IMR-90 (cell line): ENCODE data around the gene UGT3A1. TPM values are rescaled to one million over a fixed set of nuclear protein-coding genes. Genes with fewer than 3 reads are reported as not detected.

Source experiments
- ATAC-seq: fragments of 200-7000 bp; cut with Tn5 transposase; 2 replicates; pipeline ENCODE4 v1.9.1; 2020; ENCODE audit warnings: low read depth, mild to moderate bottlenecking, moderate library complexity
- BruUV-seq: library from RNA; stranded (reverse); fragments of 400-500 nt; replicated peaks from 2 replicates; lab custom pipeline; 2021; lab: Mats Ljungman, UMichigan
- CTCF ChIA-PET: fragments of 300-600 bp; formaldehyde crosslinking; extraction: SDS; loops from one replicate; lab custom pipeline; 2021; ENCODE audit warnings: antibody characterized with exemption; lab: Yijun Ruan, JAX
- POLR2A ChIA-PET: fragments of 300-600 bp; sonication (Branson Sonifier 250); formaldehyde crosslinking; loops from one replicate; lab custom pipeline; 2022; ENCODE audit warnings: antibody characterized with exemption; ENCODE audit not compliant: unreplicated experiment; lab: Charles Lee
- DNase-seq: peaks from one replicate; pipeline ENCODE4 v3.0.0; 2013
- H2AFZ ChIP-seq: replicated peaks from 2 replicates; pipeline ENCODE3; 2013; ENCODE audit warnings: low read length, mild to moderate bottlenecking; ENCODE audit not compliant: poor library complexity
- H2AK5ac ChIP-seq: 2 replicates; pipeline ENCODE4 v1.6.1; 2013; ENCODE audit warnings: low read depth, low read length, inconsistent platforms
- H2AK9ac ChIP-seq: replicated peaks from 2 replicates; pipeline ENCODE3; 2013; ENCODE audit warnings: mild to moderate bottlenecking, low read depth, low read length, moderate library complexity; ENCODE audit not compliant: poor library complexity
- H2BK120ac ChIP-seq: 2 replicates; pipeline ENCODE4 v1.6.1; 2013; ENCODE audit warnings: low read depth, low read length, inconsistent platforms
- H2BK15ac ChIP-seq: 3 replicates; pipeline ENCODE4 v1.6.1; 2013; ENCODE audit warnings: low read depth, low read length, inconsistent platforms
- H2BK20ac ChIP-seq: 2 replicates; pipeline ENCODE4 v1.6.1; 2013; ENCODE audit warnings: low read depth, mild to moderate bottlenecking, inconsistent platforms, low read length, moderate library complexity
- H2BK5ac ChIP-seq: 2 replicates; pipeline ENCODE4 v1.6.1; 2013; ENCODE audit warnings: mild to moderate bottlenecking, low read depth, low read length, inconsistent platforms; ENCODE audit not compliant: poor library complexity, severe bottlenecking
- H3K14ac ChIP-seq: replicated peaks from 2 replicates; pipeline ENCODE4 v1.6.1; 2013; ENCODE audit warnings: low read depth, low read length, inconsistent platforms
- H3K18ac ChIP-seq: 2 replicates; pipeline ENCODE4 v1.6.1; 2013; ENCODE audit warnings: low read depth, low read length, control low read depth
- H3K23ac ChIP-seq: 2 replicates; pipeline ENCODE4 v1.6.1; 2013; ENCODE audit warnings: low read depth, low read length, inconsistent platforms
- H3K27ac ChIP-seq: 2 replicates; pipeline ENCODE4 v1.5.1; 2013; ENCODE audit warnings: mild to moderate bottlenecking, control low read depth, low read length; ENCODE audit not compliant: insufficient read depth
- H3K27me3 ChIP-seq: 2 replicates; pipeline ENCODE4 v1.6.1; 2013; ENCODE audit warnings: low read length; ENCODE audit not compliant: control insufficient read depth, insufficient read depth
- H3K36me3 ChIP-seq: 2 replicates; pipeline ENCODE4 v1.6.1; 2013; ENCODE audit warnings: low read length, mixed read lengths; ENCODE audit not compliant: control insufficient read depth, insufficient read depth
- H3K4ac ChIP-seq: 2 replicates; pipeline ENCODE4 v1.6.1; 2013; ENCODE audit warnings: low read depth, low read length, inconsistent platforms
- H3K4me1 ChIP-seq: 2 replicates; pipeline ENCODE4 v1.6.1; 2013; ENCODE audit warnings: low read length, mixed read lengths; ENCODE audit not compliant: control insufficient read depth, insufficient read depth
- H3K4me2 ChIP-seq: 2 replicates; pipeline ENCODE4 v1.6.1; 2013; ENCODE audit warnings: low read depth, mild to moderate bottlenecking, control low read depth, low read length, moderate library complexity
- H3K4me3 ChIP-seq: 2 replicates; pipeline ENCODE4 v1.5.1; 2013; ENCODE audit warnings: low read depth, mild to moderate bottlenecking, control low read depth, low read length, moderate library complexity; ENCODE audit not compliant: insufficient read depth
- H3K56ac ChIP-seq: 2 replicates; pipeline ENCODE4 v1.6.1; 2013; ENCODE audit warnings: low read length, inconsistent platforms; ENCODE audit not compliant: insufficient read depth; ENCODE audit errors: extremely low read depth
- H3K79me1 ChIP-seq, 2 experiments: 2 replicates each; pipeline ENCODE4 v1.6.1; 2013; ENCODE audit warnings: low read length in 2 of 2, inconsistent platforms in 1 of 2, low read depth in 1 of 2
- H3K9ac ChIP-seq: 2 replicates; pipeline ENCODE4 v1.6.1; 2013; ENCODE audit warnings: low read depth, low read length, control low read depth
- H3K9me1 ChIP-seq: 2 replicates; pipeline ENCODE4 v1.6.1; 2013; ENCODE audit warnings: low read length, inconsistent platforms; ENCODE audit not compliant: insufficient read depth
- H3K9me3 ChIP-seq: 2 replicates; pipeline ENCODE4 v1.6.1; 2013; ENCODE audit warnings: low read length; ENCODE audit not compliant: control insufficient read depth, insufficient read depth
- H4K20me1 ChIP-seq: 2 replicates; pipeline ENCODE4 v1.6.1; 2013; ENCODE audit warnings: low read length, inconsistent platforms; ENCODE audit not compliant: insufficient read depth
- H4K5ac ChIP-seq: 2 replicates; pipeline ENCODE4 v1.6.1; 2013; ENCODE audit warnings: mild to moderate bottlenecking, low read depth, low read length, control low read depth
- H4K8ac ChIP-seq, 2 experiments: 2 replicates each; pipeline ENCODE4 v1.6.1; 2013; ENCODE audit warnings: low read depth in 2 of 2, low read length in 2 of 2, control low read depth in 1 of 2, inconsistent platforms in 1 of 2
- H4K91ac ChIP-seq: 2 replicates; pipeline ENCODE4 v1.6.1; 2013; ENCODE audit warnings: low read depth, low read length, inconsistent platforms; ENCODE audit not compliant: insufficient read depth
- BHLHE40 ChIP-seq: fragments of 150-350 bp; IDR thresholded peaks from 2 replicates; pipeline ENCODE4 v1.6.1; 2016; ENCODE audit warnings: mild to moderate bottlenecking, low read depth, low read length
- CEBPB ChIP-seq: IDR thresholded peaks from 2 replicates; pipeline ENCODE4 v1.6.1; 2012; ENCODE audit warnings: low read depth, low read length, improper control_type of control experiment
- CHD1 ChIP-seq: IDR thresholded peaks from 2 replicates; pipeline ENCODE4 v1.6.1; 2012; ENCODE audit warnings: low read depth, low read length, improper control_type of control experiment
- FOS ChIP-seq: fragments of 150-350 bp; IDR thresholded peaks from 2 replicates; pipeline ENCODE4 v1.6.1; 2016; ENCODE audit warnings: low read depth, low read length
- MAFK ChIP-seq: IDR thresholded peaks from 2 replicates; pipeline ENCODE4 v1.6.1; 2012; ENCODE audit warnings: low read depth, low read length, improper control_type of control experiment
- MAZ ChIP-seq: IDR thresholded peaks from 2 replicates; pipeline ENCODE4 v1.6.1; 2012; ENCODE audit warnings: low read depth, mild to moderate bottlenecking, low read length, improper control_type of control experiment, moderate library complexity, borderline replicate concordance
- MXI1 ChIP-seq: IDR thresholded peaks from 2 replicates; pipeline ENCODE4 v1.6.1; 2012; ENCODE audit warnings: low read depth, mild to moderate bottlenecking, low read length, moderate library complexity, borderline replicate concordance
- NFE2L2 ChIP-seq: fragments of 150-350 bp; IDR thresholded peaks from 2 replicates; pipeline ENCODE4 v1.6.1; 2016; ENCODE audit warnings: low read depth, mild to moderate bottlenecking, low read length
- POLR2A ChIP-seq: IDR thresholded peaks from 2 replicates; pipeline ENCODE4 v1.6.1; 2012; ENCODE audit warnings: mild to moderate bottlenecking, low read depth, low read length
- RAD21 ChIP-seq: IDR thresholded peaks from 2 replicates; pipeline ENCODE4 v1.6.1; 2012; ENCODE audit warnings: low read length, improper control_type of control experiment
- RCOR1 ChIP-seq: IDR thresholded peaks from 2 replicates; pipeline ENCODE4 v1.6.1; 2012; ENCODE audit warnings: mild to moderate bottlenecking, low read length, improper control_type of control experiment; ENCODE audit not compliant: insufficient replicate concordance
- RFX5 ChIP-seq: IDR thresholded peaks from 2 replicates; pipeline ENCODE4 v1.8.0; 2012; ENCODE audit warnings: low read depth, mild to moderate bottlenecking, low read length, moderate library complexity
- SMC3 ChIP-seq: fragments of 150-350 bp; IDR thresholded peaks from 2 replicates; pipeline ENCODE4 v1.6.1; 2016; ENCODE audit warnings: low read depth, mild to moderate bottlenecking, antibody characterized with exemption, low read length, moderate library complexity
- WGBS, 2 experiments: methylation state at CpG; one replicate each; pipeline versions ENCODE4 v1.1.5 to v1.1.7; 2013; ENCODE audit warnings: missing lambda C conversion rate in 2 of 2; ENCODE audit not compliant: insufficient read length in 1 of 2; ENCODE audit errors: extremely low coverage in 2 of 2; 5-methylcytosine and 5-hydroxymethylcytosine counted together
- dilution Hi-C: fragments of 300-500 bp; cut with HindIII; formaldehyde crosslinking; loops from one replicate; pipeline ENCODE4 v1.14.3; 2018; ENCODE audit warnings: low sequenced_read_pairs; ENCODE audit not compliant: unreplicated experiment
- in situ Hi-C: fragments of 300-500 bp; cut with MboI; formaldehyde crosslinking; loops from 3 replicates; pipeline ENCODE4 v1.14.3; 2019; ENCODE audit warnings: low sequenced_read_pairs, inconsistent platforms, mixed read lengths
- intact Hi-C: fragments of 100-400 bp; cut with micrococcal nuclease; formaldehyde crosslinking; loops from 2 replicates; pipeline ENCODE4 v1.10.0; 2022
- polyA plus RNA-seq, 3 experiments: library from polyadenylated mRNA; depleted of rRNA; stranded (reverse); fragments of >200 nt; gene quantifications; 2 replicates each; pipeline ENCODE4 v1.2.3, GENCODE V29; 2012; ENCODE audit warnings: low replicate concordance in 1 of 3
- total RNA-seq: library from RNA; depleted of rRNA; stranded (reverse); fragments of >200 nt; gene quantifications from 2 replicates; pipeline ENCODE4 v1.2.3, GENCODE V29; 2012
- TF ChIP-seq, protein P1 (sequence below): fragments of 150-350 bp; IDR thresholded peaks from 2 replicates; pipeline ENCODE4 v1.6.1; 2017; ENCODE audit warnings: mild to moderate bottlenecking, antibody characterized with exemption, low read length, low read depth
- TF ChIP-seq, protein P2 (sequence below): conservative IDR thresholded peaks from 2 replicates; pipeline ENCODE4 v1.5.1; 2012; ENCODE audit warnings: mild to moderate bottlenecking, low read depth, low read length, improper control_type of control experiment
- TF ChIP-seq, protein P3 (sequence below): fragments of 150-350 bp; IDR thresholded peaks from 2 replicates; pipeline ENCODE4 v1.6.1; 2016; ENCODE audit warnings: low read depth, mild to moderate bottlenecking, low read length, moderate library complexity, borderline replicate concordance

Gene UGT3A1
- total and polyA plus RNA-seq, 2 of the 4 experiments (the other 2 are of a cell fraction), result not detected

DNA sequence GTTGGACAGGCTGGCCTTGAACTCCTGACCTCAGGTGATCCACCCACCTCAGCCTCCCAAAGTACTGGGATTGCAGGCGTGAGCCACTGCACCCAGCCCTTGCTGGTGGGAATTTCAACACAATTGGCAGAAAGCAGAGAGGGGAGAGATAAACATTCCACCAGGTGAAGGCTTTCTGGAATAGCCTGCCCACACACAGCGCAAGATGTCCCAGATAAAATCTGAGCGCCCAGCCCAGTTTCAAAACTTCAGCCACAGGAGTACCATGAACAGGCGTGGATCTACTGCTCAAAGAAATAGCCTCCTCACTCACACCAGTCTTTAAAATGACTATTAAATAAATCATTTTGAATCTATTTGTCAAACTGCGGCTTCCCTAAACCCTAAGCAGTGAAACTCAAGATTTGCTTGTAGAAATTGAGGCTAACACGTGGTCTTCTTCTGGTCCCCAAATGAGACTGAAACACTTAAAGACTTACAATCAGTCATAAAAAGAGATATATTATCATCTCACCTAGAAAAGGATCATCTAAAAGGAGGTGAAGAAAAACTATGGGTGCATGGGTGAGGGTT lies 87.5 kb downstream of the UGT3A1 start:
- Histone ChIP-seq H3K36me3 (no peaks in the 10 kb centered on the region), H4K5ac (no peak overlapping the region), H3K4ac (no peak overlapping the region), H3K23ac (no peak overlapping the region), H2BK15ac (no peak overlapping the region), H2BK120ac (no peak overlapping the region), H2BK20ac (no peak overlapping the region), H3K4me2 (no peak overlapping the region), H3K9me1 (no peaks in the 10 kb centered on the region), H3K4me1 (peaks cover 3% of the 10 kb centered on the region), H2AFZ (no peak overlapping the region), H2BK5ac (no peak overlapping the region), H3K9me3 (no peaks in the 10 kb centered on the region), H3K27me3 (no peaks in the 10 kb centered on the region), H3K79me1 (no peaks in the 10 kb centered on the region), H3K56ac (no peak overlapping the region), H3K14ac (no peak overlapping the region), H3K9ac (no peak overlapping the region), H2AK5ac (no peak overlapping the region), H4K91ac (no peak overlapping the region), H4K20me1 (no peaks in the 10 kb centered on the region), H3K18ac (no peak overlapping the region), H3K27ac (no peak overlapping the region), H2AK9ac (no peak overlapping the region), H4K8ac (no peak overlapping the region), H3K4me3 (no peak overlapping the region)
- DNase-seq (no peak), ATAC-seq (no peak)
- intact Hi-C loops (no loop called here), dilution Hi-C loops (no loop called here), in situ Hi-C loops (no loop called here)
- TF ChIP-seq RAD21 (no peak), RFX5 (no peak), CHD1 (no peak), FOS (no peak), MXI1 (no peak), CEBPB (no peak), MAZ (no peak), POLR2A (no peak), NFE2L2 (no peak), SMC3 (no peak), BHLHE40 (no peak), RCOR1 (no peak), MAFK (no peak)
- TF ChIP-seq, protein P1, sequence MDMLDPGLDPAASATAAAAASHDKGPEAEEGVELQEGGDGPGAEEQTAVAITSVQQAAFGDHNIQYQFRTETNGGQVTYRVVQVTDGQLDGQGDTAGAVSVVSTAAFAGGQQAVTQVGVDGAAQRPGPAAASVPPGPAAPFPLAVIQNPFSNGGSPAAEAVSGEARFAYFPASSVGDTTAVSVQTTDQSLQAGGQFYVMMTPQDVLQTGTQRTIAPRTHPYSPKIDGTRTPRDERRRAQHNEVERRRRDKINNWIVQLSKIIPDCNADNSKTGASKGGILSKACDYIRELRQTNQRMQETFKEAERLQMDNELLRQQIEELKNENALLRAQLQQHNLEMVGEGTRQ, result no peak
- TF ChIP-seq, protein P2, sequence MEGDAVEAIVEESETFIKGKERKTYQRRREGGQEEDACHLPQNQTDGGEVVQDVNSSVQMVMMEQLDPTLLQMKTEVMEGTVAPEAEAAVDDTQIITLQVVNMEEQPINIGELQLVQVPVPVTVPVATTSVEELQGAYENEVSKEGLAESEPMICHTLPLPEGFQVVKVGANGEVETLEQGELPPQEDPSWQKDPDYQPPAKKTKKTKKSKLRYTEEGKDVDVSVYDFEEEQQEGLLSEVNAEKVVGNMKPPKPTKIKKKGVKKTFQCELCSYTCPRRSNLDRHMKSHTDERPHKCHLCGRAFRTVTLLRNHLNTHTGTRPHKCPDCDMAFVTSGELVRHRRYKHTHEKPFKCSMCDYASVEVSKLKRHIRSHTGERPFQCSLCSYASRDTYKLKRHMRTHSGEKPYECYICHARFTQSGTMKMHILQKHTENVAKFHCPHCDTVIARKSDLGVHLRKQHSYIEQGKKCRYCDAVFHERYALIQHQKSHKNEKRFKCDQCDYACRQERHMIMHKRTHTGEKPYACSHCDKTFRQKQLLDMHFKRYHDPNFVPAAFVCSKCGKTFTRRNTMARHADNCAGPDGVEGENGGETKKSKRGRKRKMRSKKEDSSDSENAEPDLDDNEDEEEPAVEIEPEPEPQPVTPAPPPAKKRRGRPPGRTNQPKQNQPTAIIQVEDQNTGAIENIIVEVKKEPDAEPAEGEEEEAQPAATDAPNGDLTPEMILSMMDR, result no peak
- TF ChIP-seq, protein P3, sequence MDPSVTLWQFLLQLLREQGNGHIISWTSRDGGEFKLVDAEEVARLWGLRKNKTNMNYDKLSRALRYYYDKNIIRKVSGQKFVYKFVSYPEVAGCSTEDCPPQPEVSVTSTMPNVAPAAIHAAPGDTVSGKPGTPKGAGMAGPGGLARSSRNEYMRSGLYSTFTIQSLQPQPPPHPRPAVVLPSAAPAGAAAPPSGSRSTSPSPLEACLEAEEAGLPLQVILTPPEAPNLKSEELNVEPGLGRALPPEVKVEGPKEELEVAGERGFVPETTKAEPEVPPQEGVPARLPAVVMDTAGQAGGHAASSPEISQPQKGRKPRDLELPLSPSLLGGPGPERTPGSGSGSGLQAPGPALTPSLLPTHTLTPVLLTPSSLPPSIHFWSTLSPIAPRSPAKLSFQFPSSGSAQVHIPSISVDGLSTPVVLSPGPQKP, result no peak
- CTCF ChIA-PET, result no interaction called here
- no CpG with 5 or more reads among the region's 6 CpGs for WGBS, 2 experiments
- BruUV-seq, result no TSS peak
- POLR2A ChIA-PET, result no interaction called here
